Activated CD4-positive, alpha-beta T cell treated with anti-CD3 and anti-CD28 coated beads for 24 hours (primary cell): Measurements from ENCODE around the gene SEC14L1.
"Not testable (repeated sequence)": the region's sequence is repeated elsewhere in the genome, so short reads cannot be mapped to it uniquely, and the experiment has no call there.

Experiments used
- DNase-seq, 2 donors: peaks; one replicate each; pipeline ENCODE4 v3.0.0-alpha.2; 2020; ENCODE audit warnings: low read depth in 2 of 2

The SEC14L1 gene

DNA sequence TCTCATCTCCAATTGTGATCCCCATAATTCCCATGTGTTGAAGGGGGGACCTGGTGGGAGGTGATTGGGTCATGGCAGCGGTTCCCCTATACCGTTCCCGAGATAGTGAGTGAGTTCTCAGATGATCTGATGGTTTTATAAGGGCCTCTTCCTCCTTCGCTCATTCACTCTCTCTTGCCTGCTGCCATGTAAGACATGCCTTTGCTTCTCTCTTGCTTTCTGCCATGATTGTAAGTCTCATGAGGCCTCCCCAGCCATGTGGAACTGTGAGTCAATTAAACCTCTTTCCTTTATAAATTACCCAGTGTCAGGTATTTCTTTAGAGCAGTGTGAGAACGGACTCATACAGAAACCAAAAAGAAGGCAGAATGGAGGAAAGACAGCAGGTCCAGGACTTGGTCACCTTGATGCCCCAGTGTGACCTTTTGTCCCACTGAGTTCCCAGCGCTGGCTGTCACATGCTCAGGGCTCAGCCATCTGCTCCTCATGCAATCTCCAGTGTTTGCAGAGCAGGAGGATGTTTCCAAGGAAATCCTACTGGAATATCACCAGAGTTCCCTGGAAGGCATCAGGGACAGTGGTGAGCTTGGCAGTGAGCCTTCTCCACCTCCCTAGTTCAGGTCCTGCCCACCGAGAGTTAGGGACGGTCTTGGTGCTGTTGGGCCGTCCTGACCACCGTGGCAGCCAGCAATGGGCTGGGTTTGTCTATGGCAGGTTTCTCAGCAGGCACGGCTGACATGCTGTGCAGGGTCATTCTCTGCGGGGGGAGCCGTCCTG is 96.7 kb downstream of the SEC14L1 start:
- DNase-seq: no peak

DNA sequence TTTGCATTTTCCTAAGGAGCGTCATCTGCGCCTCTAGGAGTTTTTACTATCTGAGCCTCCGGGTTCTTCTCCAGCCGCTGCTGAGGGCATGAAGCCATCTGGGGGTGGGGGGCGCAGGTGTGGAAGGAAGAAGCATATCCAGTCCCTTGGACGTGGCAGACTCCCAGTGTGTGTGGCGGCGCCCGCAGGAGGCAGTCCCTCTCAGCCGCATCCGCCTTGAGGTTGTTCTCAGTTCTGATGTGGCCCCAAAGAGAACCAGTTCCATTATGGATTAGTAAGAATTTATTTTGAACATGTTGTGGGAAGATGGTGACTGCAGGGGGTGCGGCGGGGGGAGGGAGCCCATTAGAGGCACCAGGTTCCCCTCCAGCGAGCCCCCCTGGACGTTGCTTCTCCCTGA is 100.2 kb downstream of the SEC14L1 start:
- no peak for DNase-seq

DNA sequence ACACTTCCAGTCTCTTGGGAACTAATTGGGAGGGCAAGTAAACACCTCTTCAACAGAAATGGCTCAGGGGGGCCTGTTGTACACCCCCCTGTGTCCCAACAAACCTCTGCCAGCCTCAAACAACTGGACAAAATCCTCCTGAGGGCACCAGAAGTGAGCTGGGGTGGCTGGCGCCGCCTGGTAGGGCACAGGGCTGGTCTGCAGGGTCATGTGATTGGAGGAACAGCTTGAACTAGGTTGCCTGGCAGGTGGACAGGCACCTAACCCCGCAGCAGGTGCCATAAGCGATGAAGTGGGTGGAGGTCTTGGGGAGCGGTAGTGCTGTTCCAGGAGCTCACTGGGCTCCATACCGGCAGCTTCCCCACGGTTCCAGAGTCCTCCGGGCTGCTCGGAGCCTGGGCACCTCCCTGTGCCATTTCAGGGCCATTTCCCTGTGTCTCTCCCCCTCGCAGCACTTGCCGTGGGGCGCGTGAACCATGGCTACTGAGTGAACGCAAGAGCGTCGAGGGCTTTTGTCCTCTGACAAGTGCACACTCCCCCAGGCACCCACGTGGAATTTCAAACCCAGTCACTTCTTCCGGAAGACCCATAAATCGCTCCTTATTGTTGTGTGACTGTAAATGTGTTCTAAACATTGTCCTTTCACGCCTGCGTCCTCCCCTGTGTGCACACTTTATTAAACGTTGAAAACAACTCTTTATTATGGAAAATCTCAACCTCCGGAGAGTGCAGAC is 101.5 kb downstream of the SEC14L1 start:
- no peak for DNase-seq

DNA sequence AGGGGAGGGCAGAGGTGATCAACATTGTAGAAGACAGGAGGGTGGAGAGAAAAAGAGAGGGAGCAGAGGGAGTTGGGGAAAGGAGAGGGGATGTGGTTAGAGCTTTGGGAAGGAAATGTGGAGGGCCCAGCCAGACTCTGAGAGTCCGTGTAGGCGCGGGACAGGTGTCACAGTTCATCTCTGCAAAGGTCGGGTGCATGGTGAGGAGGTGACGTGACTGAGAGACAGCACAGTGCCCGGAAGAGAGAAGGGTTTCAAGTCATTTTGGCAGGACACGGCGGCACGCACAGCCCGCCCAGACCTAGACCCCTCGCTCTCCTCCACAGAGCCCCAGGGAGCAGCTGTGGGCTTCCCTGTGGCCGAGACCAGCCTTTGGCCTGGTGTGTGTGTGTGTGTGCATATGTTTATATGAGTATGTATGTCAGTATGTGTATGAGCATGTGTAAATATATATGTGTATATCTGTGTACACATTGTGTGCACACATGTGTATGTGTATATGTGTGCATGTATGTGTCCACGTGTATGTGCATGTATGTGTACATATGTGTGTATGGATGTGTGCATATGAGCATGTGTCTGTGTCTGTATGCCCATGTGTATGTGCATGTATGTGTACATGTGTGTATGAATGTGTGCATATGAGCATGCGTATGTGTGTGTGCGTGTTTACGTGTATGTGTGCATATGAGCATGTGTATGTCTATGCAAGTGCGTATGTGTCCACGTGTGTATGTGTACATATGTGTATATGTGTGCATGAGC is 104.6 kb downstream of the SEC14L1 start:
- no peak for DNase-seq

DNA sequence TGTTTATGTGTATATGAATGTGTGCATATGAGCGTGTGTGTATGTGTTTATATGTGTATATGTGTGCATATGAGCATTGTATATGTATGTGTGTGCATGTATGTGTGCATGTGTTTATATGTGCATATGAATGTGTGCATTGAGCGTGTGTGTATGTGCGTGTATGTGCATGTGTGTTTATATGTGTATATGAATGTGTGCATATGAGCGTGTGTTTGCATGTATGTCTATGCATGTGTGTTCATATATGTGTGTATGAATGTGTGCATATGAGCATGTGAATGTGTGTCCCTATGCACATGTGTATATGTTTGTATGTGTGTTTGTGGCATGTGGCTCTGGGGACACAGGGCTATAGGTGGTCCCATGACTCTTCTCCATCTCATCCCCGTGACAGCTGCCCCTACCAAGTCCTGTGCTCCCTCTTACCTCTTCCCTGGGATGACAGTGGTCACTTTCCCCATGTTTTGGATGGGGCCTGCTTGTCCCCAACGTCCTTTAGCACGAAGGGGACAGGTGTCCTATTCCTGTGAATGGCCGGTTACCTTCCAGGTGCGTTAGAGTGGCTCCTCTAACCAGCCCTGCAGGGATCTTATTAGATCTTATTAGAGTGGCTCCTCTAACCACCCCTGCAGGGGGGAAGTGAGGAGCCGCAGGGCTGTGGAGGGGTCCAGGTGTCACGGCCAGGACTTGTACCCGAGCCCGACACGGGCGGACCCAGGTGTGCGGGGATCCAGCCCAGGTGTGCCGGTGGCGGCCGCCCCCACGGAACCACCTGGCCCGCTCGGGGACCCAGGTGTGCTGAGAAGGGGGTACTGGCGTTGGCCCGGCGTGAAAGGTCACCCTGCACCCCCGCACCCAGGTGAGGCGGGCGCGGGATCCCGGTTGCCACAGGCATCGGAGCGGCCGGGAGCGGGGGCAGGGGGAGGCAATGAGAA is 105.6 kb downstream of the SEC14L1 start:
- DNase-seq: no peak

DNA sequence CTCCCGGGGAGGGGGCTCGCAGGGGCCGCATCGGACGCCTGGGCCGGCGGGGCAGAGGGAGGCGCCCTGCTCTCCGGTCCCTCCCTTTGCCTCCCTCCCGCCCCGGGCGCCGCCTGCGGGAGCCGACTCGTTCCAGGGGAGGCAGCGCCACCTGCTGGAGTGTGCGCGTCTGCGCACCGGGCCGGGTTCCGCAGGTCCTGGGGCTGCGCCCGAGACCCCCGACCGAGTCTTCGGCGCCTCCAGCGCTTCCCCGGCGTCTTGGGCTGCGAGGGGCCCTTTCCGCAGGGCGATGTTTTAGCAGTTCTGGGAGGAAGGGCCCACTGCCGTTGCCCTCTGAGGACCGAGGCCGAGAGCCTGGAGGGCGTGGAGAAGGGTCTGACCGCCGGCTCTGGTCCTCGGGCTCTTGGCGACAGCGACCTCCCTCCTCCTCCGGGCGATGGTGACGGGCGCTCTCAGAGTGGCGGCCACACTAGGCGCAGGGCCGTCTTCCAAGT is 106.3 kb downstream of the SEC14L1 start:
- peak; percentile 84 to 85 for DNase-seq

DNA sequence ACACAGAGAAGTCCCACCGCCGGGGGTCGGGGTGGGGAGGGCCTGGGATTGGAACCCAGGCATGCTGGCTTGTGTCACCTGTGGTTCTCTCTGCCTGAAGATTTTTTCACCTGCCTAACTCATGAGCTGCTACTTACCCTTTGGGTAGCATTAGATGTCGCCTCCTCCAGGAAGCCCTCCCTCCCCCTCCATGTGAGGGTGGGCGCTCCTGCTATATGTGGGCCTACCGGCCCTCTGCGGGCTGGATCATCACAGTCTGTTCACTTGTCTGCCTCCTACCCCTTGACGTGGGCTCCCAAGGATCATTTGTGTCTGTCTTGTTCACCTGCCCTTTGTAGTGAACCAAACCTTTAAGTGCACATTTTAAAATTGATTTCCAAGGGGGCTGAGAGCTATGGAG is 106.8 kb downstream of the SEC14L1 start:
- DNase-seq: no peak

DNA sequence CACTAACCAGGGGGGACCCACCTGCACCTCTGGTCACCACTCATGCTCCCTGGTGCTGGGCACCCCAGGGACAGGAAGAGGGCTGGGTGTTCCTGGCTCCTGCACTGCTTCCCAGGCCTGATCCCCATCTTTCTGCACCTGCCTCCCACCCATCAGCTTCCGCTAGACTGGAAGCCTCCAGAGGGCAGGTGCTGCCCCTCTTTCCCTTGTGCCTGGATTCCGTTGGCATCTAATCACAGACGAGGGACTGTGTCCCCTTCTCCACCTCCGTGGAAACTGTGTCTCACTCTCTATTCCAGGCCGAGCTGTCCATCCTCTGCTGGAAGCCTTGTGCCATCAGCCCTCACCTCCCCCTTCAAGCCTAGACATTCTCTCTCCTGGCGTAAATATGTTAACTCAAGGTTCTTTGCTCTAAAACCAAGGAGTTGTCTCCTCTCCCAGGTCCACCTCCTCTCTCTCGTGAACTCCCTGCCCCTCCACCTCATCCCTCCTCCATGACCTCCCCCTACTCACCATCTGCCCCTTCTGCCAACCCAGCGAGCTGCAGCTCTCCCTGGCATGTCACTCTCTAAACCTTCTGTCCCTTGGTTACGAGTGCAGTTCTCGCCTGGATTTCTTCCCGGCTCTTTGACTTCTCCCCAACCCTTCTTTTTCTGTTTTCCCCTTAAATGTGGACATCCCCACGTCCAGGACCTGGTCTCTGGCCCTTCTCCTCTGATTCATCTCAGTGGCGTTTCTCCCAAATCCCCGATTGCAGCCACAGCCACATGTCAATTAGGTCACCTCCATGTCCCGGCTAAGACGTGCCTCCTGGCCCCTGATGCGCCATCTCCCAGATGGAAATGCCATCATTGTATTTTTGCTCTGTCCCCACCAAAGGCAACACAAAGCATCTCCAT is 107.7 kb downstream of the SEC14L1 start:
- DNase-seq: no peak

DNA sequence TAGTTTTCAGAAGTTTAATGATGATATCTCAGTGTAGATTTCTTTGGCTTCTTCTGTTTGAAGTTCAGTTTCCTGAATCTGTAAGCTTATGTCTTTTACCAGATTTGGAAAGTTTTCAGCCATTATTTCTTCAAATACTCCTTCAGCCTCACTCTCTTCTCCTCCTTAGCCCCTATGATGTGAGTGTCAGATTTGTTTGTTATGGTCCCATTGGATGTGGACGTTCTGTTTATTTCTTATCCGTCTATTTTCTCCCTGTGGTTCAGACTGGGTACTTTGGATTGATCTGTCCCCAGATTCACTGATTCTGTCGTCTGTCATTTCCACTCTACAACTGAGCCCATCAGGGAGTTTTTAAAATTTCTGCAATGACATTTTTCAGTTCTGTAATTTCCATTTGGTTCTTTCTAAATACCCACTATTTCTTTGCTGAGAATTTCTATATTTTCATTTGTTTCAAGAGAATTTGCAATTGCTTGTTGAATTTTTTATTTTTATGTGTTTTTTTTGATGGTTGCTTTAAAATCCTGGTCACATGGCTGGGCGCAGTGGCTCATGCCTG is 110.9 kb downstream of the SEC14L1 start:
- no peak for DNase-seq

DNA sequence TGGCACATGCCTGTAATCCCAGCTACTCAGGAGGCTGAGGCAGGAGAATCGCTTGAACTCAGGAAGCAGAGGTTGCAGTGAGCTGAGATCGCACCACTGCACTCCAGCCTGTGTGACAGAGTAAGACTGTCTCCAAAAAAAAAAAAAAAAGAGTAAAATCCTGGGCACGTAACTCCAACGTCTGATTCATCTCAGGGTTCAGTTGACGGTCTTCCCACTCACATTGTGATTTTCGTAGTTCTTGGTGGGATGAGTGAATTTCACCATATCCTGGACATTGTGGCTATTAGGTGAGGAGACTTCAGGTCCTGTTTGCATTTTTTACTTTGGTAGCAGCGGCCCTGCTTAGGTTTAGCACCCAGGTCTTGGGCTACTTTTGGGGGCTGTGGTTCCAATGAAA is 111.5 kb downstream of the SEC14L1 start:
- DNase-seq: not testable (repeated sequence)

DNA sequence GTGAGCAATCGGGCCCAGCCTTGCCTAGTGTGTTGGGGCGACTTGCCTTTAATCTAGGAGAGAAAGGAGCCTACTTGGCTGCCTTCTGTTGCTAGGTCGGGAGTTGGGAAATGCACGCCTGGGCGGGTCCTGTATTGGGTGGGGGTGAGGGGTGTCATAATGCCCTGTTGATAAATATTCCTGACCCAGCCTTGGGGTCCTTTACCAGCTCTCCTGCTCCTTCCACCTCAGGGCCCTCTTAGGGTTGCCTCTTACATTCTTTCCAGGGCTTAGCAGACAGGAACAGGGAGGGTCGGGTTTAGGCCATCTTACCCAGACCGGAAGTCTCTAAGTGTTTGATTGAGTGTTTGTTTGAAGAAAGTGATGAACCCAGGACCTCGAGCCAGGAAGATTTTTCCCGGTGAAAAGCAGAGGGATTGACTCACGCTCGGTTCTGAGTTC is 112.9 kb downstream of the SEC14L1 start:
- DNase-seq: no peak

DNA sequence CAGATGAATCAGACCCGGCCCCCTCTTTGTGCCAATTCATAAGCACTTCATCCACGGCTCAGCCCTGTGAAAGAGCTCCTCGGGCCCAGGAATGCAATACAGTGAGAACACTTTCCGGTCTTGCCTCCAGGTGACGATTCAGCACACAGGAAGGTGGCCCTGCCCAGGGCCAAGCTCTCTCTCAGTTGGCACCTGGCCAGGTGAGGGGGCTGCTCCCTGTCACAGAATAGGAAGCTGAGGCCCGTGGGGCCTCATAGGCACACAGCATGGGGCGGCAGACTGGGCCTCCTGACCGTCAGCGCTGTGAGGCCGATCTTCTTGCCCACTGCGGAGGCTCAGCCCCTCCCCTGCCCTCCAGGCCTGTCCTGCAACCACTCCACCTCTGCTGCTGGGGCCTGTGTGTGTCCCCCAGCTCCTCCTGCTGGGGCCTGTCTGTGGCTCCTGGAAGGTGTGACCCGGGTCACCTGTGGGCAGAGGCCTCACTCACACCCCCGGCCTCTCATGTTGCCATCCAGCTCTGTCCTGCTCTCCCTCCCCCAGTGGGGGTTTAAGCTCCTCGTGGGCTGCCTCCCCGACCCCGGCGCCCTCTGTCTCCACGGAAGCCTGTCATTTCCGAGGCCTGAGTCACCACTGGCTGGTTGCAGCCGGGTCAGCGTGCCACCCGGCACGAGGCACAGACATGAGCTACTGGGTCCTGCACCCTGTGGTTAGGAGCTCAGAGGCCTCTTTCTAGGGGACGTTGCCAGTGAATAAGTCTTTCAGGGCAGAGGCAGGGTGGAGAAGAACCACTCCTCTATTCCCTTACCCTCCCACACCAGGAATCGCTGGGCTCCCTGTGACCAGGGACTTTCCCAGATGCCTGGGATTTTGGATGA is 114.4 kb downstream of the SEC14L1 start:
- DNase-seq: no peak

DNA sequence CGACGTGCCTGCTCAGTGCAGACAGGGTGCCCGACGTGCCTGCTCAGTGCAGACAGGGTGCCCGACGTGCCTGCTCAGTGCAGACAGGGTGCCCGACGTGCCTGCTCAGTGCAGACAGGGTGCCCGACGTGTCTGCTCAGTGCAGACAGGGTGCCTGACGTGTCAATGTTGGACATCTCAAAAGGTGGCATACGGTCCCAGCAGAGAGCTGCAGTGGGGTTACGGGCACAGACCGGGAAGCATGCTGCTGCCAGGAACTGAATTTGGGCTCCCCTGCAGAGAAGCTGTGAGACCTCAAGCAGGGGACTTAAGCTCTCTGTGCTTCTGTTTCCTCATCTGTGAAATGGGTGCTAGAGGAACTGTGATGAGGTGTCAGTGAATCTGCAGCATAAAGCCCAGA is 115.2 kb downstream of the SEC14L1 start:
- not testable (repeated sequence) for DNase-seq

DNA sequence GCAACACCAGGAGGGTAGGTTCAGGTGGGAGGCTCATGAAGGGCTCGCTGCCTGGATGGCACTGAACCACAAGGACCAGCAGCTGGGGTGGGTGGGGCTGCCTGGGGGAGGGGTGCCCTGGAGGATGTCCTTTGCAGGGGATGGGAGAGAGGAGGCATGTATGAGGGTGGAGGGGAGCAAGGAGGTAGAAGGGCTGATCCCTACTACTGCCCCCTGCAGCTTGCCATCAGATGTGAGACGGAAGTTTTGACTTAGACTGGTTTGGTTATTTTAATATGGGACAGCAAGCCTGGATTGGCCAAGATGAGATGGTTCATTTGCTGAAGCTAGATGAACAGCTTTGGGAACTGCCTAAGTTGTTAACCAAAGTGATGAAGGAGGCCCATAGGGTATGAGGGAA is 115.9 kb downstream of the SEC14L1 start:
- DNase-seq: no peak

DNA sequence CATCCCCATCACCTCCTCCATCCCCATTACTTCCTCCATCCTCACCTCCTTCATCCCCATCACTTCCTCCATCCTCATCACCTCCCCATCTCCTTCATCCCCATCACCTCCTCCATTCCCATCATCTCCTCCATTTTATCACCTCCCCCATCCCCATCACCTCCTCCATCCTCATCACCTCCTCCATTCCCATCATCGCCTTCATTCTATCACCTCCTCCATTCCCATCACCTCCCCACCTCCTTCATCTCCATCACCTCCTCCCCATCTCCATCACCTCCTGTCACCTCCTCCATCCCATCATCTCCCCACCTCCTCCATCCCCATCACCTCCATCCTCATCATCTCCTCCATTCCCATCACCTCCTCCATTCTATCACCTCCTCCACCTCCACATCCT is 116.4 kb downstream of the SEC14L1 start:
- no peak for DNase-seq

DNA sequence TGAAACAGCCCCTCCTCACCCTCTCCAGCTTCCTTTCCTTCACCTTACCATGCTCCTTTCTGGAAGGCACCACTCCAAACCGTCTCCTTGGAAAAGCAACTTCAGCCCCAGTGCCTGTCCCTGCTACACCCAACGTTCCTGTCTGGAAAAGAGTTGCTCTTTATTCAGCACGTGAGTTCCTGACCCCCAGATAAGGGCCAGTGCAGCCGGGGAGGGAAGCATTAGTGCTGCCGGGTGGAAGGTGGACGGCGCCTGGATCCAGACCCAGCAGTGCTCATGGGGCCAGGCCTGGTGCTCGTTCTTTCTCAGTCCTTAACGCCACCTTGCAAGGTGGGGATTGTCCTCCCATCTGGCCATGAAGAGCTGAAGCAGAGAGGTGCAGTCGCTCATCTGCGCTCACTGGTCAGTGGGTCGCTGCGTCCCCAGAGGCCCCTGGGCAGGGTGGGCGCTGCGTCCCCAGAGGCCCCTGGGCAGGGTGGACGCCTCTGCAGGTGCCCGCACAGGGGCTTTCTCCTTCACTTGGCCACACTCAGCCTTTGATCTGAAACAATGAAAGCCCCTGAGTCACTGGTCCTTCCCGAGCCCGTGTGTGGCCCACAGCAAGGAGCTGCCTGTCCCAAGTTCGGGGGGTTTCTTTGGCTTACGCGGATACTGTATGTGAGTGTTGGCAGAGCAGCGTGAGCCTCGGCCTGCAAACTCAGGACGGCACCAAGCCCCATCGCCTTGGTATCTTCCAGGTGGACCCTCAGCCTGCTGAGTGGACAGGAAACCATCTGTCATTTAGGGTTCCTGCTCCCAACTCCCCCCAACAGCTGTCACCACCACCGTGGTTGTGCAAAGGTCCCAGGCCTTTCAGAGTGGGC is 117.1 kb downstream of the SEC14L1 start:
- DNase-seq: no peak

DNA sequence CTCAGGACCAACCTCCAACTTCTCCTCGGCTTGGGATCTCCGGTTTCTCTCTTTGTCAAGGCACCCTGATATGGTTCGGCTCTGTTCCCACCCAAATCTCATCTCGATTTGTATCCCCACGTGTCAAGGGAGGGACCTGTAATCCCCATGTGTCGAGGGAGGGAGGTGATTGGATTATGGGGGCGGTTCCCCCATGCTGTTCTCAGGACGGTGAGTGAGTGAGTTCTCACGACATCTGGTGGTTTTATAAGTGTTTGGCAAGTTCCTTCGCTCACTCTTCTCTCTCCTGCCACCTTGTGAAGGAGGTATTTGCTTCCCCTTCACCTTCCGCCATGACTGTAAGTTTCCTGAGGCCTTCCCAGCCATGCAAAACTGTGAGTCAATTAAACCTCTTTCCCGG is 117.9 kb downstream of the SEC14L1 start:
- DNase-seq: no peak
